Left hindlimb (tissue), 1 donor: Measurements from ENCODE around the gene VGLL4.
"Not testable (repeated sequence)": the region's sequence is repeated elsewhere in the genome, so short reads cannot be mapped to it uniquely, and the experiment has no call there.

ENCODE experiments used
- DNase-seq: peaks from one replicate; pipeline ENCODE4 v3.0.0-alpha.2; 2018

VGLL4 gene

GRCh38 chr3:11546657-11547302 is 96.9 kb downstream of the VGLL4 start:
- DNase-seq: no peak

DNA sequence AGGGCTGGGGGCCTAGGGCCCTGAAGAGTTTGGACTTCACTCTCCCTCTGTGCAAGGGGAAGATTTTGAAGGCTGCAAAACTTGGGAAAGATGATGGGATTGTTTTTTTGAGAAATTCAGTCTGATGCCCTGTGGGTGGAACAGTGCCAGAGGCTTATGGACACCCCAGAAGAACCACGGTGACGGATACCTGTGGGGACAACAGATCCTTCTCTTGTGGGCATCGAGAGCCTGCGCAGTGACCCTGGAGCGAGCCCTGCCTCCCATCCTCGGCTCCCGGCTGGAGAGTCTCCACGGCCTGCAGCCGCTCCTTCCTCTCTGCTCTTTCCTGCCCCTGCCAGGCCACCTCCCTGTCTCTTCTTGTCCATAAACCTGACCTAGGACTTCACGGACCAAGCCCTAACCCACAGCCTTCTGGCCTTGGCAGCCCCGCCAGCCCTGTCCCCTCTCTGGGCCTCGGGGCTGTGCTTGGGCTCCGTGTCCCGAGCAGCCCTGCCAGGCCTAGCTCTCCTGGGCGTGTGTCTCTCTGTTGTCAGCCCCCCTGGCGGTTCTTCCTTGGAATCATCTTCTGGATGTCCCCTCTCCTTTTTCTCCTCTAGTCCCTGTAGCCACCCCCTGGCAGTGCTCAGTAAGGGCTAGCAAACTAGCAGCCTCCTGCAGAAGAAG is 98.4 kb downstream of the VGLL4 start:
- no peak for DNase-seq

- DNase-seq: peak; percentile 78
Observed at GRCh38 chr3:11544412-11545181, 99.1 kb downstream of the VGLL4 start.

DNA sequence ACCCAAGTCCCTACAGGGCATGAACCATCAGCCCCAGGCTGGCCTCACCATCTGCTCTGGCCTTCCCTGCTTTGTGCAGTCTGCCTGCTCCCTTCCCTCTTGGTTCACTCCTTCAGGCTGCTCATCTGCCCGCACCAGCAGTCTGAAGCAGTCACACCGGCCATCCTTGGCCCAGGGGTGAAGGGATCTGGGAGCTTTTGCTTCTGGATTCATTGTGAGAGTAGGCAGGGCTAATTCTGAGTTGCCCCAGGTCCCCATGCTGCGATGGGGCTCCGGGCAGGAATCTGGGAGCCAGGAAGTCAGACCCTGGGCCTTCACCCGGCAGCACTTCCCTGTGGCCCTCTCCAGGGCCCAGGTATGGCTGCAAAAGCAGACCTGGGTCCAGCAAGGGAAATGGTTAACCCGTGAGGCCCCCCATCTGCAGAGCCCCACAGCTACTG is 99.7 kb downstream of the VGLL4 start:
- DNase-seq: no peak

DNA sequence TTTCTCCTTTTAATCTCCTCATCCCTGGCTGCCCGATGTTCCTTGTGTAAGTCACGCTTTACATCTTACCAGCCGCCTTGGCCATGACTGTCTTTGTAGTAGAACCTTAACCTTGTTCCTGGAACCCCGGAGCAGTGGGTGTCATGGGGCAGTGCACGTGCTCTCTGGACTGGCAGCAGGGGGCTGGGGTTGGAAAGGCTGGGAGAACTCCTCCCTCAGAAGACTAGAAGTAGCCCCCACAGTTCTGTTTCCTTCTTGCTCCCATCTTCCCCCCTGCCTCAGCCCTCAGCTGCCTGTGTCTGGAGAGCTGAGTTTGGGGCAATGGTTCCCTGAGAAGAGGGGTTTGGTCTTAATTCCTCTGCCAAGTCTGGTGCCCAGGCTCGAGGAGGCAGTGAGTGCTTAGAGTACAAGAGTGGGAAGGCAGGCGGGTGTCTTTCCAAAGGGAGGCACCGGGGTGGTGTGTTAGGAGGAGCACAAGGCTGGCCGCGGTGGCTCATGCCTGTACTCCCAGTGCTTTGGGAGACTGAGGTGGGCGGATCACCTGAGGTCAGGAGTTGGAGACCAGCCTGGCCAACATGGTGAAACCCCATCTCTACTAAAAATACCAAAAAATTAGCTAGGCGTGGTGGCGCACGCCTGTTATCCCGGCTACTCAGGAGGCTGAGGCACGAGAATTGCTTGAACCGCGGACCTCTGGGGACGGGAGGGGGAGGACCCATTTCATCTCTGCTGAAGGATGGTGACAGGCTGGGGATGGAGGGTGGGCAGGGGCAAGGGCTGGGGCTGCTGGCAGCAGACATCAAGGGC is 100.4 kb downstream of the VGLL4 start:
- no peak for DNase-seq

DNA sequence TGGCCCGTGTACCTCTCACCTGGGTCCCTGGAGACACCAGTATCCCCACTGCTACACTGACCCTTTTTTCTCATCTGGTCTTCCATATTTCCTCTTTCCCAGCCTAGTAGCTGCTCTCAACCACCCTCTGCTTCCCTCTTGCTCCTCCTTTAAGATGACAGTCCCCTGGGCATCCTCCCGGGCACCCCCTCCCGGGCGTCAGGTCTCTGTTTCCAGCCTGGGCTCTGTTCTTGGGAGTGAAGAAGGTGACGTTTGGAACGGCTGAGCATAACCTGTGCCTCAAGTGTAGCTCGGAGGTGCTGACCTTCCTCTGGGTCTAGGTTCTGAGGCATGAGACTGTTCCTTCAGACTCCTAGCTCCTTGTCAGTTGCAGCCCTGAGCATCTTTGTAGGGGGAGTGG is 101.2 kb downstream of the VGLL4 start:
- DNase-seq: no peak

GRCh38 chr3:11541321-11542303 is 102.1 kb downstream of the VGLL4 start:
- no peak for DNase-seq

GRCh38 chr3:11539677-11540076 is 104.0 kb downstream of the VGLL4 start:
- DNase-seq: no peak

GRCh38 chr3:11539218-11539617 is 104.5 kb downstream of the VGLL4 start:
- DNase-seq: no peak

DNA sequence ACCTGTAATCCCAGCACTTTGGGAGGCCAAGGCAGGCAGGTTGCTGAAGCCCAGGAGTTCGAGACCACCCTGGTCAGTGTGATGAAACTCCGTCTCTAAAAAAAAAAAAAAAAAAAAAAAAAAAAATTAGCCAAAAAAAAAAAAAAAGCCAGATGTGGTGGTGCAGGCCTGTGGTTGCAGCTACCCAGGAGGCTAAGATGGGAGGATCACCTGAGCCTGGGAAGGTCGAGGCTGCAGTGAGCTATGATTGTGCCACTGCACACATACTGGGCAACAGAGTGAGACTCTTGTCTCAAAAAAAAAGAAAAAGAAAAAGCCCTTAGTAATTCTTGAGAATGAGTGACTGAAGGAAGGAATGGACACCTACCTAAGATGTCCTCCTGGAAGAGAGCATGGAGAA is 105.1 kb downstream of the VGLL4 start:
- DNase-seq: no peak

GRCh38 chr3:11536936-11537612 is 106.6 kb downstream of the VGLL4 start:
- DNase-seq: no peak

DNA sequence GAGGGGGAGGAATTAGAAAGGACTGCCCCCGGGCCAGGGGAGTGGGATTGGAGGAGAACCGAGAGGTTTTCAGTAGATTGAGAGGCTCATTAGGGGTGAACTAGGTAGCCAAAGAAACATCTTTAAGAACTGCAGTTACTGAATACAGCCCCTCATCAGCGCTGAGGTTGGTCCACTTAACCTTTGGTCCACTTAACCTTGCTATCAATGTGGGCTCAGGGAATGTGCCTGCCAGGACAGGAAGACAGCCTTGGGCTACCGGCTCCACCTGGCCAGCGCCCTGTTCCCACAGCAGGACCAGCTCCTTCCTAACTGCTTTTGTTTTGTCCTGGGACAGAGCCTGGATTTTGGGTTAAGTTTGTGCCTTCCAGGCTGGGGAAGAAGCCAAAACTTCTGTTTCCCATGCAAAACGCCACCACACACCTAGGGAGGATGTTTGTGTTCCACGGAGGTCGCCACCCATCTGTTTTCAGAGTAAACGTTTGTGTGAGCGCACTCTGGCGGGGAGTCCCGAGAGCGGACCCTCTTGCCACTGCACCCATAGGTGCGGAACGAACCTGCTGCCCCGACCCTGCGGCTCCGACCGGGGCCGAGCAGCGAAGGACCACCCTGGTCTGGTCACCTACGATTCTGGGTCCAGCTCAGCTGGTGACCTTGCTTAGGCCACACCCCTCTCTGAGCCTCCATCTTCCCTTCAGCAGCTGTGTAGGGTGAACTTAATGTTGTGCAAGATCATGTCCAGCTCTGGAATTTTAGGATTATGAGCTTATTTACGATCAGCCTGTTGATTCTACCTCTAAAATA is 107.4 kb downstream of the VGLL4 start:
- DNase-seq: no peak

- DNase-seq: no peak
Observed at GRCh38 chr3:11535243-11535960, 108.3 kb downstream of the VGLL4 start.

- DNase-seq: no peak
Observed at GRCh38 chr3:11534793-11535101, 109.0 kb downstream of the VGLL4 start.

- no peak for DNase-seq
Observed at GRCh38 chr3:11534011-11534792, 109.5 kb downstream of the VGLL4 start.

DNA sequence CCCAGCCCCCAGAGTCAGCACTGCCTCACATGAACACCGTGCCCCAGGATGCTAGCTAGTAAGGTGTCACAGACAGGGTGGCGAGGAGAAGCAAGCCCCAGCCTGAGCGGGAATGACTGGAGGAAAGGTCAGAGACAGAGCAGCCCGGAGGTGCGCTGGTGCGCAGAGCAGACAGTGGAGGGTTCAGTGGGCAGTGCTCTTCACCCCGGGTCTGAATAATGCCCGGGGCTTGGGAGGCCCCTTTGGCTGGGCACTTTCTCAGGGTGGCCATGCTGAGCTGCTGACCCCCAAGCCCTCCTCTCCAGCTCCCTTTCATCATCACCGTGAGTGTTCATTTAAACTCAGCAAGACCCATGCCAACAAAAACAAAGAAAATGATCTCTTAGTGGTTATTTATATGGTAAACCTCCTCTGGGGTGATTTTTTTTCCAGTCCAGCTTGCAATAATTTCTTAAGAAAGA is 110.8 kb downstream of the VGLL4 start:
- no peak for DNase-seq

DNA sequence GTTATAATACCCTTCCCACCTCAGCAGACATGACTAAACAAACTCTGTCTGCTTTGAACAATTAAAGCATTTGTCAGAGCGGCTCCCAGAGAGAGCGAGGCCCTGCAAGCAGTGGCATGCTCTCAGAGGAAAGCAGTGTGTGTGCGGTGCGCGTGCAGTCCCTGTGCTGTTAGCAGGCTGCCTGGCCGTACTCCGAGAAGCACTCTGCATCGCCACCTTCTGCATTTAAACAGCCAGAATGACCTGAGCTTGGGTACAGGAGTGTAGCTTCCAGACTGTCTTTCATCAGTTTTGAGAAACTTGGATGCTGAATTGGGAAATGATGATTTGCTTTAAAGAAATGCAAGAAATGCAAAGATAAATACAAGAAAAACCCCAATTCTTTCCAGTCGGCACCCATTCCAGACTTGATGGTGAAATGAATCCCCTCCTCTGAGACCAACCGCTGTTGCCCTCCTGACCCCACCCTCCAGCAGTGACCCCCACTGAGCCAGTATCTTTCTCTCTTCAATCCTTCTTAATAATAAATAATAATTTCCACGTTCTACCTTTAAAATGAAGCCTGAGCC is 113.5 kb downstream of the VGLL4 start:
- DNase-seq: no peak

GRCh38 chr3:11529281-11529680 is 114.4 kb downstream of the VGLL4 start:
- no peak for DNase-seq

- not testable (repeated sequence) for DNase-seq
Observed at GRCh38 chr3:11526121-11526520, 117.6 kb downstream of the VGLL4 start.
